HEK293 (cell line): Measurements from ENCODE around the gene HNRNPK.

Experiments
- HOXA7 ChIP-seq: sonication (generic); formaldehyde crosslinking; IDR thresholded peaks from 2 replicates; pipeline ENCODE4 v1.8.1; 2022; ENCODE audit warnings: missing genetic modification reagents, borderline replicate concordance
- OSR2 ChIP-seq: fragments of 450-650 bp; formaldehyde crosslinking; IDR thresholded peaks from 2 replicates; pipeline ENCODE4 v1.5.1; 2016; ENCODE audit warnings: missing biosample characterization, missing genetic modification characterization
- PRDM1 ChIP-seq: fragments of 450-650 bp; formaldehyde crosslinking; IDR thresholded peaks from 2 replicates; pipeline ENCODE4; 2016; ENCODE audit warnings: missing biosample characterization, missing genetic modification characterization
- SP2 ChIP-seq: fragments of 450-650 bp; formaldehyde crosslinking; IDR thresholded peaks from 2 replicates; pipeline ENCODE4 v1.5.1; 2016; ENCODE audit warnings: missing biosample characterization, missing genetic modification characterization
- ZFHX2 ChIP-seq: fragments of 450-650 bp; formaldehyde crosslinking; conservative IDR thresholded peaks from 2 replicates; pipeline ENCODE4 v1.5.1; 2016; ENCODE audit warnings: missing biosample characterization, missing genetic modification characterization
- ZFP3 ChIP-seq: fragments of 450-650 bp; formaldehyde crosslinking; IDR thresholded peaks from 2 replicates; pipeline ENCODE4 v1.5.1; 2016; ENCODE audit warnings: low read depth, missing biosample characterization, missing genetic modification characterization
- ZNF112 ChIP-seq: fragments of 450-650 bp; formaldehyde crosslinking; IDR thresholded peaks from 2 replicates; pipeline ENCODE4 v1.5.0; 2017; ENCODE audit warnings: missing biosample characterization, missing genetic modification characterization
- ZNF2 ChIP-seq: fragments of 450-650 bp; formaldehyde crosslinking; IDR thresholded peaks from 2 replicates; pipeline ENCODE4 v1.5.1; 2016; ENCODE audit warnings: missing biosample characterization, missing genetic modification characterization
- ZNF366 ChIP-seq: fragments of 450-650 bp; formaldehyde crosslinking; conservative IDR thresholded peaks from 2 replicates; pipeline ENCODE4 v1.5.1; 2016; ENCODE audit warnings: missing biosample characterization, missing genetic modification characterization
- ZNF48 ChIP-seq: fragments of 450-650 bp; formaldehyde crosslinking; IDR thresholded peaks from 2 replicates; pipeline ENCODE4 v1.5.1; 2016; ENCODE audit warnings: missing biosample characterization, missing genetic modification characterization
- ZNF510 ChIP-seq: fragments of 450-650 bp; formaldehyde crosslinking; IDR thresholded peaks from 2 replicates; pipeline ENCODE4 v1.5.1; 2018; ENCODE audit warnings: mild to moderate bottlenecking, missing genetic modification characterization, missing biosample characterization; ENCODE audit not compliant: insufficient replicate concordance
- ZNF664 ChIP-seq: fragments of 450-650 bp; formaldehyde crosslinking; IDR thresholded peaks from 2 replicates; pipeline ENCODE4 v1.5.1; 2016; ENCODE audit warnings: missing biosample characterization, missing genetic modification characterization
- ZNF76 ChIP-seq: fragments of 450-650 bp; formaldehyde crosslinking; IDR thresholded peaks from 2 replicates; pipeline ENCODE4; 2016; ENCODE audit warnings: low read depth, missing biosample characterization, missing genetic modification characterization, borderline replicate concordance
- ZNF791 ChIP-seq: fragments of 450-650 bp; formaldehyde crosslinking; IDR thresholded peaks from 2 replicates; pipeline ENCODE4 v1.5.1; 2016; ENCODE audit warnings: missing biosample characterization, missing genetic modification characterization
- TF ChIP-seq, protein P1 (sequence below): fragments of 450-650 bp; formaldehyde crosslinking; IDR thresholded peaks from 2 replicates; pipeline ENCODE4 v1.5.1; 2017; ENCODE audit warnings: missing biosample characterization, missing genetic modification characterization
- TF ChIP-seq, protein P2 (sequence below): fragments of 450-650 bp; formaldehyde crosslinking; IDR thresholded peaks from 2 replicates; pipeline ENCODE4 v1.5.1; 2016; ENCODE audit warnings: missing biosample characterization, missing genetic modification characterization, borderline replicate concordance
- TF ChIP-seq, protein P3 (sequence below): fragments of 450-650 bp; formaldehyde crosslinking; IDR thresholded peaks from 2 replicates; pipeline ENCODE4 v1.5.1; 2016; ENCODE audit warnings: missing biosample characterization, missing genetic modification characterization
- TF ChIP-seq, protein P4 (sequence below): fragments of 450-650 bp; formaldehyde crosslinking; IDR thresholded peaks from 2 replicates; pipeline ENCODE4 v1.5.1; 2017; ENCODE audit warnings: missing biosample characterization, mild to moderate bottlenecking, missing genetic modification characterization, moderate library complexity
- TF ChIP-seq, protein P5 (sequence below): fragments of 450-650 bp; formaldehyde crosslinking; IDR thresholded peaks from 2 replicates; pipeline ENCODE4 v1.5.1; 2016; ENCODE audit warnings: missing biosample characterization, missing genetic modification characterization
- TF ChIP-seq, protein P6 (sequence below): fragments of 450-650 bp; formaldehyde crosslinking; IDR thresholded peaks from 2 replicates; pipeline ENCODE4 v1.5.1; 2017; ENCODE audit warnings: missing biosample characterization, missing genetic modification characterization
- TF ChIP-seq, protein P7 (sequence below): fragments of 450-650 bp; formaldehyde crosslinking; IDR thresholded peaks from 2 replicates; pipeline ENCODE4 v1.5.1; 2016; ENCODE audit warnings: missing biosample characterization, missing genetic modification characterization

The HNRNPK gene

DNA sequence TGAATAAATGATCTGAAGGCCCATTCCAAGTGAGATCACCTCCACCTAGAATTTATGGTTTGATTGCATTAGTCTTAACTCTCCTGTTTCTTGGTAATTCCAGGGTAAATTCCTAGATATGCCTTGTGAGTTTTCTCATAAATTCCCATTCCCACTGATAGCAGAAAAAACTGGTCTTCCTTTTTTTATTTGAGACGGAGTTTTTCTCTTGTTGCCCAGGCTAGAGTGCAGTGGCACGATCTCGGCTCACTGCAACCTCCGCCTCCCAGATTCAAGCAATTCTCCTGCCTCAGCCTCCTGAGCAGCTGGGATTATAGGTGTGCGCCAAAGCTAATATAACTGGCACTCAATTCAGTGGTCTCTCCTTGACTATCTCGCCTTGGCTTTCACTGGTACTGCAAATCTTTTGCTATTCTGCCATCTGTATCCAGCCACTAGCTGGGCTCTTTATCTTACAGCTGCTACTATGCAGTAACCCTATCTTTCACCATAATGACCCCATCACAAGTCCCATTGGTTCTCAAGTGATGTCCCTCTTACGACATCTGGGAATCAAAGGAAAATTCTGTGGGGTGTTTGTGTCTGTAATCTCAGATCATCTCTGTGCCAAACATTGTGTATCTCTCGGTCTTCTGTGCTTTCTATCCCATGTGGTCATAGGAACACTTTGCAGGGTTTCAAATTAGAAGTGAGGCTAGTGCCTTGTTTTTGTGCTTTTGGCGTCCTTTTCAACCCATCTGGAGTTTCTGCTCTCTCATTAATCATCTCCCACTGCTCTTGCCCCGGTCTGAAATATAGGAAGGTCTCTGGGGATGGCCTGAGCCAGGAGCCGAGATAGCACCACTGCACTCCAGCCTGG is 14.4 kb downstream of the HNRNPK start (continued):
- TF ChIP-seq, protein P1, sequence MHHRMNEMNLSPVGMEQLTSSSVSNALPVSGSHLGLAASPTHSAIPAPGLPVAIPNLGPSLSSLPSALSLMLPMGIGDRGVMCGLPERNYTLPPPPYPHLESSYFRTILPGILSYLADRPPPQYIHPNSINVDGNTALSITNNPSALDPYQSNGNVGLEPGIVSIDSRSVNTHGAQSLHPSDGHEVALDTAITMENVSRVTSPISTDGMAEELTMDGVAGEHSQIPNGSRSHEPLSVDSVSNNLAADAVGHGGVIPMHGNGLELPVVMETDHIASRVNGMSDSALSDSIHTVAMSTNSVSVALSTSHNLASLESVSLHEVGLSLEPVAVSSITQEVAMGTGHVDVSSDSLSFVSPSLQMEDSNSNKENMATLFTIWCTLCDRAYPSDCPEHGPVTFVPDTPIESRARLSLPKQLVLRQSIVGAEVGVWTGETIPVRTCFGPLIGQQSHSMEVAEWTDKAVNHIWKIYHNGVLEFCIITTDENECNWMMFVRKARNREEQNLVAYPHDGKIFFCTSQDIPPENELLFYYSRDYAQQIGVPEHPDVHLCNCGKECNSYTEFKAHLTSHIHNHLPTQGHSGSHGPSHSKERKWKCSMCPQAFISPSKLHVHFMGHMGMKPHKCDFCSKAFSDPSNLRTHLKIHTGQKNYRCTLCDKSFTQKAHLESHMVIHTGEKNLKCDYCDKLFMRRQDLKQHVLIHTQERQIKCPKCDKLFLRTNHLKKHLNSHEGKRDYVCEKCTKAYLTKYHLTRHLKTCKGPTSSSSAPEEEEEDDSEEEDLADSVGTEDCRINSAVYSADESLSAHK, result no peak
- TF ChIP-seq ZNF664 (tag by site-specific recombination) (0 out of 2 replicates have a peak, but pooled peaks have one; percentile 5), ZNF112 (tag by site-specific recombination) (no peak), ZNF791 (tag by site-specific recombination) (no peak), ZNF2 (0 out of 2 replicates have a peak, but pooled peaks have one; percentile 7), PRDM1 (tag by site-specific recombination) (0 out of 2 replicates have a peak, but pooled peaks have one; percentile 2), ZFP3 (tag by site-specific recombination) (no peak), ZNF76 (no peak), ZFHX2 (tag by site-specific recombination) (no peak), HOXA7 (CRISPR knock-in tag) (no peak), ZNF510 (tag by site-specific recombination) (no peak), OSR2 (tag by site-specific recombination) (peak; percentile 88), ZNF366 (0 out of 2 replicates have a peak, but pooled peaks have one; percentile 38), SP2 (tag by site-specific recombination) (peak; percentile 11; the same call in 1 of the 2 replicates), ZNF48 (tag by site-specific recombination) (no peak)
- TF ChIP-seq, protein P2, sequence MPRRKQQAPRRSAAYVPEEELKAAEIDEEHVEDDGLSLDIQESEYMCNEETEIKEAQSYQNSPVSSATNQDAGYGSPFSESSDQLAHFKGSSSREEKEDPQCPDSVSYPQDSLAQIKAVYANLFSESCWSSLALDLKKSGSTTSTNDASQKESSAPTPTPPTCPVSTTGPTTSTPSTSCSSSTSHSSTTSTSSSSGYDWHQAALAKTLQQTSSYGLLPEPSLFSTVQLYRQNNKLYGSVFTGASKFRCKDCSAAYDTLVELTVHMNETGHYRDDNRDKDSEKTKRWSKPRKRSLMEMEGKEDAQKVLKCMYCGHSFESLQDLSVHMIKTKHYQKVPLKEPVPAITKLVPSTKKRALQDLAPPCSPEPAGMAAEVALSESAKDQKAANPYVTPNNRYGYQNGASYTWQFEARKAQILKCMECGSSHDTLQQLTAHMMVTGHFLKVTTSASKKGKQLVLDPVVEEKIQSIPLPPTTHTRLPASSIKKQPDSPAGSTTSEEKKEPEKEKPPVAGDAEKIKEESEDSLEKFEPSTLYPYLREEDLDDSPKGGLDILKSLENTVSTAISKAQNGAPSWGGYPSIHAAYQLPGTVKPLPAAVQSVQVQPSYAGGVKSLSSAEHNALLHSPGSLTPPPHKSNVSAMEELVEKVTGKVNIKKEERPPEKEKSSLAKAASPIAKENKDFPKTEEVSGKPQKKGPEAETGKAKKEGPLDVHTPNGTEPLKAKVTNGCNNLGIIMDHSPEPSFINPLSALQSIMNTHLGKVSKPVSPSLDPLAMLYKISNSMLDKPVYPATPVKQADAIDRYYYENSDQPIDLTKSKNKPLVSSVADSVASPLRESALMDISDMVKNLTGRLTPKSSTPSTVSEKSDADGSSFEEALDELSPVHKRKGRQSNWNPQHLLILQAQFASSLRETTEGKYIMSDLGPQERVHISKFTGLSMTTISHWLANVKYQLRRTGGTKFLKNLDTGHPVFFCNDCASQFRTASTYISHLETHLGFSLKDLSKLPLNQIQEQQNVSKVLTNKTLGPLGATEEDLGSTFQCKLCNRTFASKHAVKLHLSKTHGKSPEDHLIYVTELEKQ (tag by site-specific recombination), result 0 out of 2 replicates have a peak, but pooled peaks have one; percentile 35
- TF ChIP-seq, protein P3, sequence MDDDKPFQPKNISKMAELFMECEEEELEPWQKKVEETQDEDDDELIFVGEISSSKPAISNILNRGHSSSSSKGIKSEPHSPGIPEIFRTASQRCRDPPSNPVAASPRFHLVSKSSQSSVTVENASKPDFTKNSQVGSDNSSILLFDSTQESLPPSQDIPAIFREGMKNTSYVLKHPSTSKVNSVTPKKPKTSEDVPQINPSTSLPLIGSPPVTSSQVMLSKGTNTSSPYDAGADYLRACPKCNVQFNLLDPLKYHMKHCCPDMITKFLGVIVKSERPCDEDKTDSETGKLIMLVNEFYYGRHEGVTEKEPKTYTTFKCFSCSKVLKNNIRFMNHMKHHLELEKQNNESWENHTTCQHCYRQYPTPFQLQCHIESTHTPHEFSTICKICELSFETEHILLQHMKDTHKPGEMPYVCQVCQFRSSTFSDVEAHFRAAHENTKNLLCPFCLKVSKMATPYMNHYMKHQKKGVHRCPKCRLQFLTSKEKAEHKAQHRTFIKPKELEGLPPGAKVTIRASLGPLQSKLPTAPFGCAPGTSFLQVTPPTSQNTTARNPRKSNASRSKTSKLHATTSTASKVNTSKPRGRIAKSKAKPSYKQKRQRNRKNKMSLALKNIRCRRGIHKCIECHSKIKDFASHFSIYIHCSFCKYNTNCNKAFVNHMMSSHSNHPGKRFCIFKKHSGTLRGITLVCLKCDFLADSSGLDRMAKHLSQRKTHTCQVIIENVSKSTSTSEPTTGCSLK (tag by site-specific recombination), result no peak
- TF ChIP-seq, protein P4, sequence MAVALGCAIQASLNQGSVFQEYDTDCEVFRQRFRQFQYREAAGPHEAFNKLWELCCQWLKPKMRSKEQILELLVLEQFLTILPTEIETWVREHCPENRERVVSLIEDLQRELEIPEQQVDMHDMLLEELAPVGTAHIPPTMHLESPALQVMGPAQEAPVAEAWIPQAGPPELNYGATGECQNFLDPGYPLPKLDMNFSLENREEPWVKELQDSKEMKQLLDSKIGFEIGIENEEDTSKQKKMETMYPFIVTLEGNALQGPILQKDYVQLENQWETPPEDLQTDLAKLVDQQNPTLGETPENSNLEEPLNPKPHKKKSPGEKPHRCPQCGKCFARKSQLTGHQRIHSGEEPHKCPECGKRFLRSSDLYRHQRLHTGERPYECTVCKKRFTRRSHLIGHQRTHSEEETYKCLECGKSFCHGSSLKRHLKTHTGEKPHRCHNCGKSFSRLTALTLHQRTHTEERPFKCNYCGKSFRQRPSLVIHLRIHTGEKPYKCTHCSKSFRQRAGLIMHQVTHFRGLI (tag by site-specific recombination), result no peak
- TF ChIP-seq, protein P5, sequence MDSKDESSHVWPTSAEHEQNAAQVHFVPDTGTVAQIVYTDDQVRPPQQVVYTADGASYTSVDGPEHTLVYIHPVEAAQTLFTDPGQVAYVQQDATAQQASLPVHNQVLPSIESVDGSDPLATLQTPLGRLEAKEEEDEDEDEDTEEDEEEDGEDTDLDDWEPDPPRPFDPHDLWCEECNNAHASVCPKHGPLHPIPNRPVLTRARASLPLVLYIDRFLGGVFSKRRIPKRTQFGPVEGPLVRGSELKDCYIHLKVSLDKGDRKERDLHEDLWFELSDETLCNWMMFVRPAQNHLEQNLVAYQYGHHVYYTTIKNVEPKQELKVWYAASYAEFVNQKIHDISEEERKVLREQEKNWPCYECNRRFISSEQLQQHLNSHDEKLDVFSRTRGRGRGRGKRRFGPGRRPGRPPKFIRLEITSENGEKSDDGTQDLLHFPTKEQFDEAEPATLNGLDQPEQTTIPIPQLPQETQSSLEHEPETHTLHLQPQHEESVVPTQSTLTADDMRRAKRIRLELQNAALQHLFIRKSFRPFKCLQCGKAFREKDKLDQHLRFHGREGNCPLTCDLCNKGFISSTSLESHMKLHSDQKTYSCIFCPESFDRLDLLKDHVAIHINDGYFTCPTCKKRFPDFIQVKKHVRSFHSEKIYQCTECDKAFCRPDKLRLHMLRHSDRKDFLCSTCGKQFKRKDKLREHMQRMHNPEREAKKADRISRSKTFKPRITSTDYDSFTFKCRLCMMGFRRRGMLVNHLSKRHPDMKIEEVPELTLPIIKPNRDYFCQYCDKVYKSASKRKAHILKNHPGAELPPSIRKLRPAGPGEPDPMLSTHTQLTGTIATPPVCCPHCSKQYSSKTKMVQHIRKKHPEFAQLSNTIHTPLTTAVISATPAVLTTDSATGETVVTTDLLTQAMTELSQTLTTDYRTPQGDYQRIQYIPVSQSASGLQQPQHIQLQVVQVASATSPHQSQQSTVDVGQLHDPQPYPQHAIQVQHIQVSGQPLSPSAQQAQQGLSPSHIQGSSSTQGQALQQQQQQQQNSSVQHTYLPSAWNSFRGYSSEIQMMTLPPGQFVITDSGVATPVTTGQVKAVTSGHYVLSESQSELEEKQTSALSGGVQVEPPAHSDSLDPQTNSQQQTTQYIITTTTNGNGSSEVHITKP (tag by site-specific recombination), result peak; percentile 37
- TF ChIP-seq, protein P6, sequence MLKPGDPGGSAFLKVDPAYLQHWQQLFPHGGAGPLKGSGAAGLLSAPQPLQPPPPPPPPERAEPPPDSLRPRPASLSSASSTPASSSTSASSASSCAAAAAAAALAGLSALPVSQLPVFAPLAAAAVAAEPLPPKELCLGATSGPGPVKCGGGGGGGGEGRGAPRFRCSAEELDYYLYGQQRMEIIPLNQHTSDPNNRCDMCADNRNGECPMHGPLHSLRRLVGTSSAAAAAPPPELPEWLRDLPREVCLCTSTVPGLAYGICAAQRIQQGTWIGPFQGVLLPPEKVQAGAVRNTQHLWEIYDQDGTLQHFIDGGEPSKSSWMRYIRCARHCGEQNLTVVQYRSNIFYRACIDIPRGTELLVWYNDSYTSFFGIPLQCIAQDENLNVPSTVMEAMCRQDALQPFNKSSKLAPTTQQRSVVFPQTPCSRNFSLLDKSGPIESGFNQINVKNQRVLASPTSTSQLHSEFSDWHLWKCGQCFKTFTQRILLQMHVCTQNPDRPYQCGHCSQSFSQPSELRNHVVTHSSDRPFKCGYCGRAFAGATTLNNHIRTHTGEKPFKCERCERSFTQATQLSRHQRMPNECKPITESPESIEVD (tag by site-specific recombination), result peak; percentile 65
- TF ChIP-seq, protein P7, sequence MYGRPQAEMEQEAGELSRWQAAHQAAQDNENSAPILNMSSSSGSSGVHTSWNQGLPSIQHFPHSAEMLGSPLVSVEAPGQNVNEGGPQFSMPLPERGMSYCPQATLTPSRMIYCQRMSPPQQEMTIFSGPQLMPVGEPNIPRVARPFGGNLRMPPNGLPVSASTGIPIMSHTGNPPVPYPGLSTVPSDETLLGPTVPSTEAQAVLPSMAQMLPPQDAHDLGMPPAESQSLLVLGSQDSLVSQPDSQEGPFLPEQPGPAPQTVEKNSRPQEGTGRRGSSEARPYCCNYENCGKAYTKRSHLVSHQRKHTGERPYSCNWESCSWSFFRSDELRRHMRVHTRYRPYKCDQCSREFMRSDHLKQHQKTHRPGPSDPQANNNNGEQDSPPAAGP (tag by site-specific recombination), result no peak
